Natural killer cell treated with Interleukin-12 subunit alpha and Interleukin-12 subunit beta and Interleukin-15 and Interleukin-18, amount 100 ng/mL, for 72 hours (primary cell): ENCODE data around the gene GANC. TPM values are rescaled to one million over a fixed set of nuclear protein-coding genes. Genes with fewer than 3 reads are reported as not detected.
"Not testable (repeated sequence)": the region's sequence is repeated elsewhere in the genome, so short reads cannot be mapped to it uniquely, and the experiment has no call there.

Experiments
- ATAC-seq, 2 donors: fragments of 150-1000 bp; cut with Tn5 transposase in 1 of 2; sonication (Bioruptor Pico), chemical (Tn5 transposase) in 1 of 2; 2 replicates each; pipeline ENCODE4 v1.10.0; 2021
- DNase-seq: peaks from one replicate; pipeline ENCODE4 v3.0.0; 2022; ENCODE audit warnings: low spot score
- H3K27ac Mint-ChIP-seq, 2 donors: 1 replicate in 1 of 2; 2 replicates in 1 of 2; pipeline ENCODE4 v1.8.0; 2022; ENCODE audit warnings: mixed read lengths in 2 of 2, mild to moderate bottlenecking in 1 of 2, moderate library complexity in 1 of 2
- H3K27me3 Mint-ChIP-seq, 2 donors: 1 replicate in 1 of 2; 2 replicates in 1 of 2; pipeline ENCODE4 v1.8.0; 2022; ENCODE audit warnings: mixed read lengths in 2 of 2
- H3K36me3 Mint-ChIP-seq: one replicate; pipeline ENCODE4 v1.8.0; 2022; ENCODE audit warnings: mixed read lengths
- H3K4me1 Mint-ChIP-seq, 2 donors: 1 replicate in 1 of 2; 2 replicates in 1 of 2; pipeline ENCODE4 v1.8.0; 2022; ENCODE audit warnings: low read depth in 2 of 2, mixed read lengths in 2 of 2, mild to moderate bottlenecking in 1 of 2
- H3K4me3 Mint-ChIP-seq: one replicate; pipeline ENCODE4 v1.8.0; 2022; ENCODE audit warnings: mixed read lengths
- H3K9me3 Mint-ChIP-seq: 2 replicates; pipeline ENCODE4 v1.8.0; 2022; ENCODE audit warnings: mixed read lengths
- total RNA-seq, 2 donors: library from RNA; stranded (reverse); gene quantifications; one replicate each; pipeline ENCODE4 v1.2.3, GENCODE V29; 2022

GANC gene, protein sequence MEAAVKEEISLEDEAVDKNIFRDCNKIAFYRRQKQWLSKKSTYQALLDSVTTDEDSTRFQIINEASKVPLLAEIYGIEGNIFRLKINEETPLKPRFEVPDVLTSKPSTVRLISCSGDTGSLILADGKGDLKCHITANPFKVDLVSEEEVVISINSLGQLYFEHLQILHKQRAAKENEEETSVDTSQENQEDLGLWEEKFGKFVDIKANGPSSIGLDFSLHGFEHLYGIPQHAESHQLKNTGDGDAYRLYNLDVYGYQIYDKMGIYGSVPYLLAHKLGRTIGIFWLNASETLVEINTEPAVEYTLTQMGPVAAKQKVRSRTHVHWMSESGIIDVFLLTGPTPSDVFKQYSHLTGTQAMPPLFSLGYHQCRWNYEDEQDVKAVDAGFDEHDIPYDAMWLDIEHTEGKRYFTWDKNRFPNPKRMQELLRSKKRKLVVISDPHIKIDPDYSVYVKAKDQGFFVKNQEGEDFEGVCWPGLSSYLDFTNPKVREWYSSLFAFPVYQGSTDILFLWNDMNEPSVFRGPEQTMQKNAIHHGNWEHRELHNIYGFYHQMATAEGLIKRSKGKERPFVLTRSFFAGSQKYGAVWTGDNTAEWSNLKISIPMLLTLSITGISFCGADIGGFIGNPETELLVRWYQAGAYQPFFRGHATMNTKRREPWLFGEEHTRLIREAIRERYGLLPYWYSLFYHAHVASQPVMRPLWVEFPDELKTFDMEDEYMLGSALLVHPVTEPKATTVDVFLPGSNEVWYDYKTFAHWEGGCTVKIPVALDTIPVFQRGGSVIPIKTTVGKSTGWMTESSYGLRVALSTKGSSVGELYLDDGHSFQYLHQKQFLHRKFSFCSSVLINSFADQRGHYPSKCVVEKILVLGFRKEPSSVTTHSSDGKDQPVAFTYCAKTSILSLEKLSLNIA (N-terminal part only)
- 10 to 100 TPM; 16.0 to 24.4 TPM for total RNA-seq

DNA sequence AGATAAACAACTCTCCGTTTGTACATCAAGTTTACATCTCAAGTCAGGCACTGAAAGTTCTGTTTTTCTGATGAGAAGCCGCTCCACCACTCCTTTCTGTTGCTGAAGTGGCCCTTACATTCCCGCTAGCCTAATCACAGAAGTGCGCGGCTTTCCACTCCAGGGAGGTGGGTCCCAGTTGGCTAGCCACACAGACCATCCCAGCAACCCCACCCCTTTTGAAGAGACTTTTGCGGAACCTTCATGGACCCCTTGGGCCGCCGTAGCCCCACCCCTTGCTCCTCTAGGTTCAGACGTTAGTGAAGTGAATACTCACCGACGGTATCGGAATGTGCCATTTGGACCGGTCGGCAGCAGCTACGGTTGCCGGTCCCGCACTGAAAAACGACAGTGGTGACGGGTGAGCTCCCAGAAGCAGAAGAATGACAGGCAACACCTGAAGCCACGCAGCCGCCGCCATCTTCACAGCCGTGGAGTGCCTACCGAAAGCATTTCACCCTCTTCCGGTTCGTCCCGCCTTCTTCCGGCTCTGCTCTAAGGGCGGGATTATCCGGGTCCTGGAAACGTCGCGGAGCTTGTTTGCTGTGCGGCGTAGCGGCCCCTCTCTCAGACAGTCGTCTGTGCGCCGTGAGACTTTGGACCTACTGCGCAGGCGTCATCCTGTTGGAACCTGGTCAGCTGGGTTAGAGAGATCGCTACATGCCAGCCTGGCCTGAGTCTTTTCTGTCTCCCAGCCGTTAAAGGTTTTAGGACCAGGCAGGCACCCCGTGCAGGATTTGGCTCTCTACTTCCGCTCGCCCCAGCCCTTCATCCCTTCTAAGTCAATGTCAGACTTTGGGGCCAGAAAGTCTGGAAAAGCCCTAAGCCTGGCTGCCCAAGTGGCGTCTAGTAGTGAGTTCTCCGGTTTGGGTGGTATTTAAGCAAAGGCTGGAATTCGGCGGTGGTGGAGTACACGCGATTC is at the start of gene GANC, which contains the start of gene TMEM87A:
Gene GANC, plus strand, starts transcription at position 263 of the 961 bp plus-strand sequence. CDS start 1,281 bp downstream, outside the sequence.
Gene TMEM87A, minus strand, starts transcription at position 495 of the 961 bp plus-strand sequence. Its CDS starts 35 bp downstream, at position 460.
- H3K9me3 Mint-ChIP-seq: no peaks in the 10 kb centered on the region
- no peaks in the 10 kb centered on the region for H3K27me3 Mint-ChIP-seq
- DNase-seq: peak; percentile 97
- H3K4me3 Mint-ChIP-seq: peak within 1 kb of the TSS; percentile 99
- H3K4me1 Mint-ChIP-seq: peaks cover 40 to 47% of the 10 kb centered on the region in 2 donors
- H3K27ac Mint-ChIP-seq: peak within 1 kb of the TSS; percentile 97 to 100
- peak; percentile 99 for ATAC-seq
- no peaks in the 10 kb centered on the region for H3K36me3 Mint-ChIP-seq

DNA sequence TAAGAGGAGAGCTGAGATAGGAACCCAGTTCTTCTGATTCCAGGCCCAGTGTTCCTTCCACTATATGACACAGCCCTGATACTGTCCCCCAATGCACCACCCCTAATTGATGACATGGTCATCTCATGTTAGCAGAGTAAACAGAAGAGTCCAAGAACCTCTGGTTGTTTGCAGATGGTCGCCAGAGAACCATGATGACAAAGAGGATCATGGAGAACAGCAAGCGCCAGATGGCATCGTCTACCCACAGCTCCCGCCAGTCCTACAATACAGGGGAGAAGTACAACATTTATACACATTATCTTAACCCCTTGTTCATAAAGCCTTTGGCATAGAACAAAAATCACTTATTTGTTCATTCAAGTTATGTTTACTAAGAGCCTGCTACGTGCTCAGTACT is 46.4 kb upstream of the GANC start:
- DNase-seq (no peak), ATAC-seq (no peak)
- Mint-ChIP-seq H3K27ac (no peak overlapping the region), H3K4me1 (no peaks in the 10 kb centered on the region), H3K27me3 (no peaks in the 10 kb centered on the region), H3K9me3 (no peaks in the 10 kb centered on the region), H3K4me3 (no peak overlapping the region), H3K36me3 (peaks cover 5% of the 10 kb centered on the region)

DNA sequence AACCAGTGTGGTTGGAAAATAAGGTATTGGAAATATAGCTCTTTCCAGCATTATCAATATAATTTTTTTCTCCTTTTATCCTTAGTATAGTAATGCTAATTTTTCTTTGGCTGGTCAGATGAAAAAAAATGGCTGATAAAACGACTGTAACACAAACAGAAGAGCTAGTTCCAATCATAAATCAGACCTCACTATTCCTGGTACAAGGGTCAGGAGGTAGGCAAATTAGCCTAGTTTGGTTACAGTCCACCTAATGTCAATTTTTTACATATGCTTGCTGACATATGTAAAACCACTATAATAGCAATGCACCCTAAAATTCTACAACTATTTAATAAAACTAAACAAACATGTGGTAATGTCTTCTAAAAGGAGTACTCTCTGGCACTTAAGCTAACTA is 45.0 kb upstream of the GANC start:
- ATAC-seq (no peak), DNase-seq (no peak)
- H3K4me1 Mint-ChIP-seq: no peaks in the 10 kb centered on the region
- H3K36me3 Mint-ChIP-seq: peaks cover 5% of the 10 kb centered on the region
- H3K27ac Mint-ChIP-seq: no peak overlapping the region
- no peak overlapping the region for H3K4me3 Mint-ChIP-seq
- H3K27me3 Mint-ChIP-seq: no peaks in the 10 kb centered on the region
- H3K9me3 Mint-ChIP-seq: no peaks in the 10 kb centered on the region

DNA sequence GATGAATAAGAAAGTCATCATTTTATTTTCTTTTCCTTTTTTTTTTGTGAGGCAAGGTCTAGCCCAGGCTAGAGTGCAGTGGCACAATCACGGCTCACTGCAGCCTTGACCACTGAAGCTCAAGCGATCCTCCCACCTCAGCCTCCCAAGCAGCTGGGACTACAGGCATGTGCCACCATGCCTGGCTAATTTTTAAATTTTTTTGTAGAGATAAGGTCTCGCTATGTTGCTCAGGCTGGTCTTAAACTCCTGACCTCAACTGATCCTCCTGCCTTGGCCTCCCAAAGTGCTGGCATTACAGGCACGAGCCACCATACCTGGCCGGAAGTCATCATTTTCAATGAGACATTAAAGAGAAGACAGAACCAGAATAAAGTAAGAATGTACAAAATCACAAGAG is 44.0 kb upstream of the GANC start:
- not testable (repeated sequence) for H3K4me1 Mint-ChIP-seq, DNase-seq, ATAC-seq, H3K9me3 Mint-ChIP-seq, H3K27ac Mint-ChIP-seq, H3K27me3 Mint-ChIP-seq, H3K36me3 Mint-ChIP-seq, H3K4me3 Mint-ChIP-seq

DNA sequence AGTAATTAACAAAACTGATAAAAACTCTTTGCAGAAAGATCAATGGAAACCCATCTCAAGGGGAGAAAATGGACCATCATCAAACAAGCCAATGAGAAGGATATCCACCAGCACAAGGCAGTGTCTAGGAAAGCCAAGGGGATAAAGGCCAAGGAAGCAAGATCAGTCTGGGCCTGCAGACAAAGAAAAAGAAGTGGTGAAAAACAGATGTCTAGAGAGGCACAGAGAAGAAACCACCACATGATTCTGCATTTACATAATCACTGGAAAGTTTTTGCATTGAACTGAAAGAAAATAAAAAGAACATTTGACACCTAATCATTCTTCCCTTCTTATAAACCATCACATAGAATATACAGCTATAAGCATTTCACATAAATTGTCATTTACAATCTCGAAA is 41.9 kb upstream of the GANC start:
- ATAC-seq (no peak), DNase-seq (no peak)
- no peaks in the 10 kb centered on the region for H3K27me3 Mint-ChIP-seq
- peaks cover 5% of the 10 kb centered on the region for H3K36me3 Mint-ChIP-seq
- H3K4me3 Mint-ChIP-seq: no peak overlapping the region
- H3K9me3 Mint-ChIP-seq: no peaks in the 10 kb centered on the region
- peaks cover 0 to 2% of the 10 kb centered on the region in 2 donors for H3K4me1 Mint-ChIP-seq
- H3K27ac Mint-ChIP-seq: no peak overlapping the region

DNA sequence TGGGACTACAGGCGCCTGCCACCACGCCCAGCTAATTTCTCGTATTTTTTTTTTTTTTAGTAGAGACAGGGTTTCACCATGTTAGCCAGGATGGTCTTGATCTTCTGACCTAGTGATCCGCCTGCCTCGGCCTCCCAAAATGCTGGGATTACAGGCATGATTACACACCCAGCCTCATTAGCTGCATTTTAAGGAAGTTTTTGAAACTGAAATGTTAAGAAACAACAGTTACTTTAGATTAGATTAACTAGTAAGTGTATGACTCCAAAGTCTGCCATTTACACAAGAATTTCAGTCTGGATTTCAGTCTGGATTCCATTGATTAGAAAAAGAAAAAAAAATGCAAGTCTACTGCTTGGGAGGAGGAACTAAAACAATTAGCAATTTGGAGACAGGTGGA is 40.4 kb upstream of the GANC start:
- no peak overlapping the region for H3K27ac Mint-ChIP-seq
- ATAC-seq (no peak), DNase-seq (no peak)
- H3K4me3 Mint-ChIP-seq: no peak overlapping the region
- no peaks in the 10 kb centered on the region for H3K9me3 Mint-ChIP-seq
- H3K4me1 Mint-ChIP-seq: peaks cover 0 to 6% of the 10 kb centered on the region in 2 donors
- no peaks in the 10 kb centered on the region for H3K27me3 Mint-ChIP-seq
- peaks cover 16% of the 10 kb centered on the region for H3K36me3 Mint-ChIP-seq

DNA sequence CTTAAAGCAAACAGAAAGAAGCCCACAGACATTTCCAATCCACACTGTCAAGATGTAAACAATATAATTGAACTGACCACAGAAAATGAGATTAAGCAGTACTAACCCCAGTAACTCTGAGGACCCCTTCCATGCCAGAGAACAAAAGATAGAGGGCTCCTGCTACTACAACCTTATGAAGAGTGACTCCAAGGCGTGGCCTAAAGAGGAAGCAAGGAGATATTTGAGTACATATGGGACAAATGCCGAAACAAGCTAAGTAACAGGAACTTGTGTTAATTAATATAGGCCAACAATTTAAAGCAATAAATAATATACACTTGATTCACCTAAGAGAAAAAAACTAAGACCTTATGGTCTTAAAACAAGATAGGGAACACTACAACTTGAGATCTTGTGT is 39.9 kb upstream of the GANC start:
- Mint-ChIP-seq H3K4me1 (peaks cover 0 to 6% of the 10 kb centered on the region in 2 donors), H3K27ac (no peak overlapping the region), H3K27me3 (no peaks in the 10 kb centered on the region), H3K36me3 (peaks cover 16% of the 10 kb centered on the region), H3K9me3 (no peaks in the 10 kb centered on the region), H3K4me3 (no peak overlapping the region)
- no peak for ATAC-seq
- DNase-seq: no peak

DNA sequence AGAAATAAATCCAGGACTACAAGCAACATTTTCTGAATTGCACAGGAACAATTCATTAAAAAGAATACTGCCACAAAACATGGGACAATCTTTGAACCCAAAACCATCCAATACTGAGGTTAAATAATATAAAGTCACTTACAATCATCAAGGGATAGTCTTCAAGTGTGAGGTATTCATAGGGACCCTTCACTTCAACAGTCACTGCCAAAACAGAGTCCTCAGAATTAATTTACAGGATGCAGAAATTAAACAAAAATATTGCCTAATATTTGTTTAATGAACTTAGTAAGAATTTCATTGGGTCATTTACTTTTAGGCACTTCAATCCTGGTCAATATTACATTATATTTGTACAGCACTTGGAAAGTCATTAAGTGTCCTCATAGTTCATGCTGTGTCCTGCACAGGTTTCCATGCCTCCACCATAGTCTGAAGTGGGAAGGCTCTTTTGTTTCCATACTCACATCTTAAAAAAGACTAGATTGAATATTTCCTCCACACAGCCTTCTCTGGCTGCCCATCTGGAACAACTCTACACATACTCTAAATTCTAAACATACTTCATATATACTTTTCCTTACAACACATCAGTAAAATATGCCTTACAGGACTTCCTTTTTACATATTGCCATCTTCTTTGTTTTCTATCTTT is 33.3 kb upstream of the GANC start:
- no peak for ATAC-seq
- Mint-ChIP-seq H3K4me3 (no peak overlapping the region), H3K36me3 (peaks cover 21% of the 10 kb centered on the region), H3K27ac (no peak overlapping the region), H3K4me1 (peaks cover 0 to 11% of the 10 kb centered on the region in 2 donors), H3K27me3 (no peaks in the 10 kb centered on the region), H3K9me3 (no peaks in the 10 kb centered on the region)
- no peak for DNase-seq

DNA sequence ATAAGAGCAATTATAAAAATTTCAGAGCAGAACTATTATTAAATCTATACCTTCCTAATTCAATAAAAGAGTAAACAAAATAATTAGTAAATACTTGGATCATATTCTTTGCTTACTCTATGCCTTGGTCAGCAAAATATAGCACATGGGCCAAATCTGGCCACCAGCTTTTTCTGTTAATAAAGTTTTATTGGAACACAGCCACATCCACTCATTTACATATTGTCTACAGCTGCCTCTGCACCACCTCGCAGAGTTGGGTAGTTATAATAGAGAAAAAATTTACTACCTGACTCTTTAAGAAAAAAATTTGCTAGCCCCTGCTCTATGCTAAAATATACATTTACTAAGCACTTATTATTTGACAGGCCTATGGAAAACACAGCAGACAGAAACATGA is 32.2 kb upstream of the GANC start:
- Mint-ChIP-seq H3K27ac (no peak overlapping the region), H3K4me3 (no peak overlapping the region), H3K27me3 (no peaks in the 10 kb centered on the region), H3K36me3 (peaks cover 16% of the 10 kb centered on the region), H3K9me3 (no peaks in the 10 kb centered on the region), H3K4me1 (peaks cover 0 to 9% of the 10 kb centered on the region in 2 donors)
- ATAC-seq: no peak
- no peak for DNase-seq

DNA sequence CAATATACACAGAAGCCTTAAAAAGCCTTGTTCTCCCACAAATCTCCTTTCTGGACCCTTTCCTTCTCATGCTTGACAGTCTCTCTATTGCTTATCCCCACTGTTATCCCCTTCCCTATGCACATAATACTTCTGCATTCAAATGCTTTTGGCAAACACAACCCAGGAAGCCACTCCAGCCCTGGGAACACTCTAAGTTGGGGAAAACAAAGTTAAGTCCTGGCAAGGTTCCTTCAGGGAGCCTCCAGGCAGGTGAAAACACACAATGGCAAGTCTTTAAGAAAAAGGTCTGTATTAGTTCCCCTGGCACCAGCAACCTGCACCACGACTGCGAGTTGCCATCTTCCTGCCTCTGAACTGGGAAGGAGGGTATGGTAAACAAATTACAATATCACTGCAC is 19.7 kb upstream of the GANC start:
- ATAC-seq: no peak
- no peaks in the 10 kb centered on the region for H3K27me3 Mint-ChIP-seq
- H3K4me3 Mint-ChIP-seq: no peak overlapping the region
- DNase-seq: no peak
- peaks cover 34% of the 10 kb centered on the region for H3K36me3 Mint-ChIP-seq
- H3K4me1 Mint-ChIP-seq: peaks cover 4 to 5% of the 10 kb centered on the region in 2 donors
- peaks cover 4% of the 10 kb centered on the region for H3K9me3 Mint-ChIP-seq
- no peak overlapping the region for H3K27ac Mint-ChIP-seq

DNA sequence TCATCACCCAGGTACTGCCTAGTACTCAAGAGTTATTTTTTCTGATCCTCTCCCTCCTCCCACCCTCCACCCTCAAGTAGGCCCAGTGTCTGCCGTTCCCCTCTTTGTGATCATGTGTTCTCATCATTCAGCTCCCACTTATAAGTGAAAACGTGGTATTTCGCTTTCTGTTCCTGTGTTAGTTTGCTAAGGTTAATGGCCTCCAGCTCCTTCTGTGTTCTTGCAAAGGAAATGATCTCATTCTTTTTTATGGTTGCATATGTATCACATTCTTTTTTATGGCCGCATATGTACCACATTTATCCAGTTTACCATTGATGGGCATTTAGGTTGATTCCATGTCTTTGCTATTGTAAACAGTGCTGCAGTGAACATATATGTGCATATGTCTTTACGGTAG is 8.2 kb upstream of the GANC start:
- Mint-ChIP-seq H3K36me3 (peaks cover 41% of the 10 kb centered on the region), H3K4me1 (peaks cover 10 to 19% of the 10 kb centered on the region in 2 donors), H3K4me3 (no peak overlapping the region), H3K9me3 (no peaks in the 10 kb centered on the region), H3K27me3 (no peaks in the 10 kb centered on the region), H3K27ac (no peak overlapping the region)
- ATAC-seq (no peak), DNase-seq (no peak)

DNA sequence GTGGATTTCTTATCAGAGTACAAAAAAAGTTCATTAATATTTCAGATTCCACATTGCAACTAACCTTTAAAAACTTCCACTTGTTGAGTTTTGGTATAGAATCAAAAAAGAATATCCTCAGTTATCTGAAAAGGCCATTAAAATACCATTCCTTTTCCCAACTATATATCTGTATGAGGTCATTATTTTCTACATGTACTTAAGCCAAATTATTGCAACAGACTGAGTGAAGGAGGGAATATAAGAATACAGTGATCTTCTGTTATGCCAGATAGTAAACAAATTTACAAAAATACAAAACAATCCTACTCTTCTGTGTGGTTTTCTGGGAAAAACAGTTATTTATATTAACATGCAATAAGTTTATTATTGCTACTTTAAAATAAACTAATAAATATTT is 5.7 kb upstream of the GANC start:
- Mint-ChIP-seq H3K9me3 (no peaks in the 10 kb centered on the region), H3K27ac (no peak overlapping the region), H3K4me3 (no peak overlapping the region), H3K36me3 (peaks cover 36% of the 10 kb centered on the region), H3K4me1 (peaks cover 25% of the 10 kb centered on the region in 2 donors), H3K27me3 (no peaks in the 10 kb centered on the region)
- DNase-seq: no peak
- no peak for ATAC-seq

DNA sequence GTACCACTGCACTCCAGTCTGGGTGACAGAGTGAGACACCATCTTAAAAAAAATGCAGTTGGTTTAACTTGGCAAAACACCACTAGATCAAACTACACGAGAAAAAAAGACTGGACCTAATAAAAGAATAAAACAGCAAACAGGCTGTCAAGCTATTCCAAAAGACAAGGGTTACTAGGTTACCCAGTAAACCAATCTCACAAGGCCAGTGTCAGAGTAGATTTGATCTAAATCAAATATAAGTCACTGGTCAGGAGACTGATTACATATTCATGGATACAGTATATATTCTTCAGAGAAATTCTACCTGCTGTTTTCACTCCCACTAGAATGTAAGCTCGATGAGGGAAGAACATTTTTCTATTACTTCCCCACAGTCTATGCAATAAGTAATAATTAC is 2.5 kb upstream of the GANC start:
- no peak for DNase-seq
- no peaks in the 10 kb centered on the region for H3K9me3 Mint-ChIP-seq
- no peak overlapping the region for H3K4me3 Mint-ChIP-seq
- no peak overlapping the region for H3K27ac Mint-ChIP-seq
- peaks cover 11% of the 10 kb centered on the region for H3K36me3 Mint-ChIP-seq
- ATAC-seq: no peak
- peaks cover 39 to 45% of the 10 kb centered on the region in 2 donors for H3K4me1 Mint-ChIP-seq
- no peaks in the 10 kb centered on the region for H3K27me3 Mint-ChIP-seq
